ENCODE results near the gene PPP1R2. TPM values are rescaled to one million over a fixed set of nuclear protein-coding genes. Genes with fewer than 3 reads are reported as not detected.
A peak's percentile ranks its signal among the peaks of the same experiment; 100 is the strongest.
"Not testable (repeated sequence)": the region's sequence is repeated elsewhere in the genome, so short reads cannot be mapped to it uniquely, and the experiment has no call there.

Gene PPP1R2
- total and polyA plus RNA-seq, 2 donors from 2014 or later: 34.0 to 49.0 TPM

DNA sequence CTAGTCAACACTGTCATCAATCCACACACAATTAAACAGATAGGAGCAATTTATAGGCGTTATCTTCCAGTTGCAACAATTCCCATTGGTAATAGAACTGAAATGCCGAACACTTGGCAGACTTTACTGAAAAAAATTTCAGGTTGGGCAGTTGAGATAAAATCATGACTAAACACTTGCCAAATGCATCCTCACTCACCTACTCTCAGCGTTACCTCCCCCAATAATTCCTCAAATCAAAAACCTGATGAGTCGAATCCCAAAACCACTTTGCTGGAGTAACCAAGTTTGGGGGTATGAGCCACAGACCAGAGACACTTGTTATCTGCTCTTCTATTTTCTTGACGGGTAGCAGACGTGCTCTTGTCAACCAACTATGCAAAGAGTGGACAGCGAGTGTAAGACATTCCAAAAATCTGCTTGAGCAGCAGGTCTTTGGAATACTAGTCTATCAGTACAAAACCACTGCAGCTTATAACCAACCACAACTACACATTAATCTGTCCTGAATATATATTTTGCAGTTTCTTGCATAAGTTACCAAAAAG, 30.3 kb downstream of the PPP1R2 start:
- TF ChIP-seq CTCF (IDR thresholded peaks at IDR 0.05; ENCODE audit: borderline replicate concordance, extremely low read depth, insufficient read depth): no peak
- Histone ChIP-seq H3K36me3 (ENCODE audit: control insufficient read depth in 2 of 3, insufficient read depth in 3 of 3, low read length in 3 of 3) (peaks cover 0 to 6% (median 5%) of the 10 kb centered on the region in 3 donors), H3K27ac (ENCODE audit: low read depth in 2 of 2, low read length in 2 of 2) (no peak overlapping the region), H3K4me1 (ENCODE audit: control insufficient read depth in 2 of 3, insufficient read depth in 2 of 3, low read depth in 1 of 3, low read length in 3 of 3) (no peaks in the 10 kb centered on the region), H3K27me3 (ENCODE audit: control insufficient read depth, insufficient read depth, low read length) (no peaks in the 10 kb centered on the region), H3K4me3 (ENCODE audit: low read length in 3 of 3) (no peak overlapping the region), H3K9ac (ENCODE audit: low read length in 3 of 3) (no peak overlapping the region), H3K9me3 (ENCODE audit: control insufficient read depth in 2 of 3, insufficient read depth in 1 of 3, low read length in 3 of 3) (no peaks in the 10 kb centered on the region)
- no peak for DNase-seq
- no peak for FAIRE-seq
- intact Hi-C loops (cut with DNase I): no loop called here

DNA sequence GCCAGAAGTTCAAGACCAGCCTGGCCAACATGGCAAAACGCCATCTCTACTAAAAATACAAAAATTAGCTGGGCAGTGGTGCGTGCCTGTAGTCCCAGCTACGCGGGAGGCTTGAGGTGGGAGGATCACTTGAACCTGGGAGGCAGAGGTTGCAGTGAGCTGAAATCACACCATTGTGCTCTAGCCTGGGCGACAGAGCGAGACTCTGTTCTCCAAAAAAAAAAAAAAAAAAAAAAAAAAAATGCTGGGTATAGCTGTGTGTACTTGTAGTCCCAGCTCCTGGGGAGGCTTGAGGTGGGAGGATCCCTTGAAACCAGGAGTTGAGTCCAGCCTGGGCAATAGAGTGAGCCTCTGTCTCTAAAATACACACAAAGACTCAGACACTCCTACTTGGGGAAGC, 32.0 kb downstream of the PPP1R2 start:
- intact Hi-C loops (cut with DNase I): no loop called here
- Histone ChIP-seq H3K36me3 (ENCODE audit: control insufficient read depth in 2 of 3, insufficient read depth in 3 of 3, low read length in 3 of 3) (peaks cover 0 to 6% (median 5%) of the 10 kb centered on the region in 3 donors), H3K4me3 (ENCODE audit: low read length in 3 of 3) (no peak overlapping the region), H3K9me3 (ENCODE audit: control insufficient read depth in 2 of 3, insufficient read depth in 1 of 3, low read length in 3 of 3) (no peaks in the 10 kb centered on the region), H3K9ac (ENCODE audit: low read length in 3 of 3) (no peak overlapping the region), H3K4me1 (ENCODE audit: control insufficient read depth in 2 of 3, insufficient read depth in 2 of 3, low read depth in 1 of 3, low read length in 3 of 3) (no peaks in the 10 kb centered on the region), H3K27me3 (ENCODE audit: control insufficient read depth, insufficient read depth, low read length) (no peaks in the 10 kb centered on the region), H3K27ac (ENCODE audit: low read depth in 2 of 2, low read length in 2 of 2) (no peak overlapping the region)
- FAIRE-seq: no peak
- DNase-seq: peak in 1 of 5 donors; percentile 11
- TF ChIP-seq CTCF (IDR thresholded peaks at IDR 0.05; ENCODE audit: borderline replicate concordance, extremely low read depth, insufficient read depth): no peak

GRCh38 chr3:195508185-195508584, 34.9 kb downstream of the PPP1R2 start:
- H3K27ac ChIP-seq (ENCODE audit: low read depth in 2 of 2, low read length in 2 of 2): no peak overlapping the region
- FAIRE-seq: no peak
- H3K36me3 ChIP-seq (ENCODE audit: control insufficient read depth in 2 of 3, insufficient read depth in 3 of 3, low read length in 3 of 3): peaks cover 0 to 6% (median 0%) of the 10 kb centered on the region in 3 donors
- H3K27me3 ChIP-seq (ENCODE audit: control insufficient read depth, insufficient read depth, low read length): no peaks in the 10 kb centered on the region
- H3K4me1 ChIP-seq (ENCODE audit: control insufficient read depth in 2 of 3, insufficient read depth in 2 of 3, low read depth in 1 of 3, low read length in 3 of 3): no peaks in the 10 kb centered on the region
- no peaks in the 10 kb centered on the region for H3K9me3 ChIP-seq (ENCODE audit: control insufficient read depth in 2 of 3, insufficient read depth in 1 of 3, low read length in 3 of 3)
- no peak for TF ChIP-seq CTCF (IDR thresholded peaks at IDR 0.05; ENCODE audit: borderline replicate concordance, extremely low read depth, insufficient read depth)
- DNase-seq: no peak
- H3K4me3 ChIP-seq (ENCODE audit: low read length in 3 of 3): no peak overlapping the region
- intact Hi-C loops (cut with DNase I): no loop called here
- no peak overlapping the region for H3K9ac ChIP-seq (ENCODE audit: low read length in 3 of 3)

GRCh38 chr3:195475614-195476013, 67.5 kb downstream of the PPP1R2 start:
- no peak overlapping the region for H3K4me3 ChIP-seq (ENCODE audit: low read length in 3 of 3)
- no peaks in the 10 kb centered on the region for H3K36me3 ChIP-seq (ENCODE audit: control insufficient read depth in 2 of 3, insufficient read depth in 3 of 3, low read length in 3 of 3)
- no peak for TF ChIP-seq CTCF (IDR thresholded peaks at IDR 0.05; ENCODE audit: borderline replicate concordance, extremely low read depth, insufficient read depth)
- intact Hi-C loops (cut with DNase I): no loop called here
- H3K9ac ChIP-seq (ENCODE audit: low read length in 3 of 3): no peak overlapping the region
- no peak overlapping the region for H3K27ac ChIP-seq (ENCODE audit: low read depth in 2 of 2, low read length in 2 of 2)
- no peaks in the 10 kb centered on the region for H3K4me1 ChIP-seq (ENCODE audit: control insufficient read depth in 2 of 3, insufficient read depth in 2 of 3, low read depth in 1 of 3, low read length in 3 of 3)
- DNase-seq (no peak), FAIRE-seq (peak; percentile 49)
- H3K27me3 ChIP-seq (ENCODE audit: control insufficient read depth, insufficient read depth, low read length): no peaks in the 10 kb centered on the region
- no peaks in the 10 kb centered on the region for H3K9me3 ChIP-seq (ENCODE audit: control insufficient read depth in 2 of 3, insufficient read depth in 1 of 3, low read length in 3 of 3)

DNA sequence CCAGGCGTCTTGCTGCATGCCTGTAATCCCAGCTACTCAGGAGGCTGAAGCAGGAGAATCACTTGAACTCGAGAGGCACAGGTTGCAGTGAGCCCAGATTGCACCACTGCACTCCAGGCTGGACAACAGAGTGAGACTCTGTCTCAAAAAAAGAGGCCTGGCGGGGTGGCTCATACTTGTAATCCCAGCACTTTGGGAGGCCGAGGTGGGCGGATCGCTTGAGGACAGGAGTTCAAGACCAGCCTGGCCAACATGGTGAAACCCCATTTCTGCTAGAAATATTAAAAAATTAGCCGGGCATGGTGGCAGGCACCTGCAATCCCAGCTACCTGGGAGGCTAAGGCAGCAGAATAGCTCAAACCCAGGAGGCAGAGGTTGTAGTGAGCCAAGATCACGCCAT, 68.0 kb downstream of the PPP1R2 start:
- FAIRE-seq; H3K9ac ChIP-seq (ENCODE audit: low read length in 3 of 3); H3K36me3 ChIP-seq (ENCODE audit: control insufficient read depth in 2 of 3, insufficient read depth in 3 of 3, low read length in 3 of 3); H3K27ac ChIP-seq (ENCODE audit: low read depth in 2 of 2, low read length in 2 of 2); H3K4me1 ChIP-seq (ENCODE audit: control insufficient read depth in 2 of 3, insufficient read depth in 2 of 3, low read depth in 1 of 3, low read length in 3 of 3); H3K9me3 ChIP-seq (ENCODE audit: control insufficient read depth in 2 of 3, insufficient read depth in 1 of 3, low read length in 3 of 3); H3K27me3 ChIP-seq (ENCODE audit: control insufficient read depth, insufficient read depth, low read length); intact Hi-C loops (cut with DNase I); H3K4me3 ChIP-seq (ENCODE audit: low read length in 3 of 3); DNase-seq: not testable (repeated sequence)
